SU-DHL-6 (cell line): Measurements from ENCODE around the gene TACSTD2.

ENCODE experiments used
- H2AFZ ChIP-seq: fragments of 200-600 bp; sonication (generic); 2 replicates; pipeline ENCODE4 v1.6.1; 2014; ENCODE audit warnings: low read depth, mild to moderate bottlenecking, moderate library complexity, mixed read lengths, antibody characterized with exemption, low read length; ENCODE audit not compliant: severe bottlenecking
- H3F3A ChIP-seq: fragments of 200-600 bp; shearing (Covaris generic); 2 replicates; pipeline ENCODE4 v1.6.0; 2016; ENCODE audit warnings: antibody characterized with exemption, mild to moderate bottlenecking; ENCODE audit not compliant: insufficient read depth
- H3K27ac ChIP-seq: fragments of 200-600 bp; sonication (generic); 2 replicates; pipeline ENCODE4 v1.5.1; 2016; ENCODE audit warnings: low read depth, mild to moderate bottlenecking, low read length, moderate library complexity, mixed read lengths
- H3K27me3 ChIP-seq: fragments of 200-600 bp; sonication (generic), shearing (Covaris generic); 2 replicates; pipeline ENCODE4 v1.6.0; 2014; ENCODE audit warnings: mild to moderate bottlenecking, low read length
- H3K36me3 ChIP-seq: fragments of 200-600 bp; sonication (generic); 2 replicates; pipeline ENCODE4 v1.6.1; 2014; ENCODE audit warnings: mild to moderate bottlenecking, low read length, mixed read lengths
- H3K4me2 ChIP-seq: fragments of 300-600, 200-600 bp; shearing (Covaris generic), sonication (generic); 2 replicates; pipeline ENCODE4 v1.6.0; 2014; ENCODE audit warnings: low read length, low read depth, mild to moderate bottlenecking; ENCODE audit not compliant: poor library complexity, severe bottlenecking
- H3K4me3 ChIP-seq: fragments of 200-600 bp; sonication (generic); 2 replicates; pipeline ENCODE4 v1.5.1; 2014; ENCODE audit warnings: antibody characterized with exemption, low read length, mild to moderate bottlenecking, mixed read lengths; ENCODE audit not compliant: insufficient read depth, poor library complexity, severe bottlenecking
- H3K79me2 ChIP-seq: fragments of 200-600 bp; sonication (generic); 2 replicates; pipeline ENCODE4 v1.6.1; 2014; ENCODE audit warnings: mild to moderate bottlenecking, low read length, moderate library complexity; ENCODE audit not compliant: insufficient read depth
- H3K9ac ChIP-seq: fragments of 200-600 bp; sonication (generic); 2 replicates; pipeline ENCODE4 v1.7.0; 2014; ENCODE audit warnings: mild to moderate bottlenecking, low read length
- H3K9me2 ChIP-seq: fragments of 200-600 bp; sonication (generic); replicated peaks from 2 replicates; pipeline ENCODE4 v1.6.1; 2014; ENCODE audit warnings: low read length; ENCODE audit not compliant: insufficient read depth
- H3K9me3 ChIP-seq: fragments of 200-600 bp; sonication (generic); 2 replicates; pipeline ENCODE4 v1.6.1; 2014; ENCODE audit warnings: low read length, mixed read lengths; ENCODE audit not compliant: insufficient read depth
- H4K20me1 ChIP-seq: fragments of 200-600 bp; sonication (generic); 2 replicates; pipeline ENCODE4 v1.6.1; 2014; ENCODE audit warnings: low read depth, mild to moderate bottlenecking, antibody characterized with exemption, low read length, moderate library complexity, mixed read lengths
- EZH2phosphoT487 ChIP-seq: fragments of 200-600 bp; sonication (generic), shearing (Covaris generic); conservative IDR thresholded peaks from 2 replicates; pipeline ENCODE4 v1.6.1; 2018; ENCODE audit warnings: mild to moderate bottlenecking, antibody characterized with exemption, low read length, moderate library complexity, mixed read lengths
- TF ChIP-seq, protein P1 (sequence below): fragments of 200-600 bp; sonication (generic); IDR thresholded peaks from one replicate; pipeline ENCODE4 v1.5.1; 2017; ENCODE audit warnings: antibody characterized with exemption, mild to moderate bottlenecking, low read length, moderate library complexity; ENCODE audit not compliant: insufficient read depth, poor library complexity, severe bottlenecking

TACSTD2 gene

DNA sequence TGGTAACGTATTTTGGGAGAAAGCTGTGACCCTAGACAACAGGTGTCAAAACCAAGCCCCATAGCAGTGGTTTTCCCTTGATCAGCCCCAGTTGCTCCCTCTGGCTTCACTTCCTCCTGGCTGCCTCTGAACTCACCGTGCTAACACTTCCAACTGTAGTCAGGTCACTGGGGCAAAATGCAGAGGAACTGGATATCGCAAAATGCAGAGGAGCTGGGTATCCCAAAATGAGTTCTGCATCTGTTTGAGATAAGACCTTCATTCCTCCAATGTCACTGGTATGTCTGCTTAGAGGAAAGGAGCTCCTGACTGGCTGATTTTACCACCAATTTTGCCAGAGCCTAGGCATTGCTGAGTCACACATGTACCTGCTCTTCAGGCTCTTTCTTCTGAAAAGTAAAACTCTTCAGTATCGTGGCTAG, 19.6 kb upstream of the TACSTD2 start:
- H3K36me3 ChIP-seq = no peaks in the 10 kb centered on the region
- no peak overlapping the region for H3K9ac ChIP-seq
- H3K79me2 ChIP-seq = no peaks in the 10 kb centered on the region
- no peak overlapping the region for H3K4me3 ChIP-seq
- no peak overlapping the region for H3K4me2 ChIP-seq
- no peak overlapping the region for H2AFZ ChIP-seq
- H4K20me1 ChIP-seq = no peaks in the 10 kb centered on the region
- TF ChIP-seq EZH2phosphoT487 = no peak
- TF ChIP-seq, protein P1, sequence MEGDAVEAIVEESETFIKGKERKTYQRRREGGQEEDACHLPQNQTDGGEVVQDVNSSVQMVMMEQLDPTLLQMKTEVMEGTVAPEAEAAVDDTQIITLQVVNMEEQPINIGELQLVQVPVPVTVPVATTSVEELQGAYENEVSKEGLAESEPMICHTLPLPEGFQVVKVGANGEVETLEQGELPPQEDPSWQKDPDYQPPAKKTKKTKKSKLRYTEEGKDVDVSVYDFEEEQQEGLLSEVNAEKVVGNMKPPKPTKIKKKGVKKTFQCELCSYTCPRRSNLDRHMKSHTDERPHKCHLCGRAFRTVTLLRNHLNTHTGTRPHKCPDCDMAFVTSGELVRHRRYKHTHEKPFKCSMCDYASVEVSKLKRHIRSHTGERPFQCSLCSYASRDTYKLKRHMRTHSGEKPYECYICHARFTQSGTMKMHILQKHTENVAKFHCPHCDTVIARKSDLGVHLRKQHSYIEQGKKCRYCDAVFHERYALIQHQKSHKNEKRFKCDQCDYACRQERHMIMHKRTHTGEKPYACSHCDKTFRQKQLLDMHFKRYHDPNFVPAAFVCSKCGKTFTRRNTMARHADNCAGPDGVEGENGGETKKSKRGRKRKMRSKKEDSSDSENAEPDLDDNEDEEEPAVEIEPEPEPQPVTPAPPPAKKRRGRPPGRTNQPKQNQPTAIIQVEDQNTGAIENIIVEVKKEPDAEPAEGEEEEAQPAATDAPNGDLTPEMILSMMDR = no peak
- no peaks in the 10 kb centered on the region; the same call in 1 of the 2 replicates for H3K27me3 ChIP-seq
- H3K9me3 ChIP-seq = no peaks in the 10 kb centered on the region
- no peaks in the 10 kb centered on the region for H3K9me2 ChIP-seq
- H3F3A ChIP-seq = no peaks in the 10 kb centered on the region
- H3K27ac ChIP-seq = no peak overlapping the region

DNA sequence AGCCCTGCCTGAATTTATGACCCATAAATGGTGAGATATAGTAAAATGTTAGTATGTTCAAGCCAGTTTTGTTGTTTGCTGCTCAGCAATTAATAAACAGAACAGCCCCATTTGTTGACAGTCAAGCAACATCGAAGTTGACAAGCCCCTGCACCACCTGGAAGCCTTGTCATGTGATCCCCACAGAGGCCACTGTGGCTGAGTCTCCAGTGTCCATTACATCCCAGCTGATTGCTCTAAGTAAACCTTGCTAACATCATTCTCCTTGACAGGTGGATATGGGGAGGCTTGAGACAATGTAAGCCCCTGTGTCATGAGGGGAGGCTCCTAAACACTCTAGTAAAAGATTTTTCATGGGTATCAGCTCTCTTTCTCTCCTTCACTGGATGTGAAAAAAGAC, 17.5 kb upstream of the TACSTD2 start:
- H3K36me3 ChIP-seq = no peaks in the 10 kb centered on the region
- no peaks in the 10 kb centered on the region for H3K9me3 ChIP-seq
- no peaks in the 10 kb centered on the region for H3K9me2 ChIP-seq
- H3F3A ChIP-seq = no peaks in the 10 kb centered on the region
- H3K4me3 ChIP-seq = no peak overlapping the region
- H3K9ac ChIP-seq = no peak overlapping the region
- H3K79me2 ChIP-seq = no peaks in the 10 kb centered on the region
- H3K4me2 ChIP-seq = no peak overlapping the region
- H3K27ac ChIP-seq = no peak overlapping the region
- H2AFZ ChIP-seq = no peak overlapping the region
- no peaks in the 10 kb centered on the region; the same call in 1 of the 2 replicates for H3K27me3 ChIP-seq
- no peak for TF ChIP-seq EZH2phosphoT487
- TF ChIP-seq, protein P1 = no peak
- no peaks in the 10 kb centered on the region for H4K20me1 ChIP-seq

DNA sequence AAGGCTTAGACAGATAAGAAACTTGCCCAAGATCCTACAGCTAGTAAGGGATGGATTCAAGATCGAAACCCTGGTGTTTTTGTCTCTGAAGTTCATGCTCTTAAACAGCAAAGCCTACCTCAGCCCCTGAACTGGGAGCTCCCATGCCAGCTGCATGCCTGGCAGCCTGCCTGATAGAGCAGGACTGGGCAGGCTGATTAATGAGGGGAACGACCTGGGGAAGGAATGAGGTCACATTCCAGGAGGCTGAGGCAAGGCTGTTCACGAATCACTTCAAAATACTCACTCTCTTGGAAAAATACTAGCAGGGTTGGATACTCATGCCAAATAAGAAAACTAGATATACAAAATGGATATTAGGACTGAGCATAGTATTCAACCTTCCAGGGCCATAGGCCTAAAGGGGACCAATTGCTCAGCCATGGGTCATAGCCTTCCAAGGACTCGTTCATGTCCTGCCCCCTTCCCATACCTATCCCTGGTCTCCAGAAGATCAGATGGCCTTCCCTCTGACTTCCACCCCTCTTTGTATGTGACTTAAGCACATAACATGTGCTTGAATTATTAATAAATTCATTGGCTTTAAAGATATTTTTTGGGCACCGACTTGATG, 15.6 kb upstream of the TACSTD2 start:
- no peak for TF ChIP-seq EZH2phosphoT487
- TF ChIP-seq, protein P1 = no peak
- Histone ChIP-seq H3K9ac (no peak overlapping the region), H3K27ac (no peak overlapping the region), H3K79me2 (no peaks in the 10 kb centered on the region), H3K36me3 (no peaks in the 10 kb centered on the region), H2AFZ (no peak overlapping the region), H3K4me3 (no peak overlapping the region), H3K9me2 (no peaks in the 10 kb centered on the region), H3K27me3 (no peaks in the 10 kb centered on the region; the same call in 1 of the 2 replicates), H3F3A (no peaks in the 10 kb centered on the region), H3K4me2 (no peak overlapping the region), H3K9me3 (no peaks in the 10 kb centered on the region), H4K20me1 (no peaks in the 10 kb centered on the region)
